Skeletal muscle satellite cell (primary cell): Measurements from ENCODE around the gene TGFB1.

Experiments used
- H3K27me3 ChIP-seq: 2 replicates; pipeline ENCODE4 v1.7.0; 2013; ENCODE audit warnings: low read length; ENCODE audit not compliant: control insufficient read depth, insufficient read depth
- H3K36me3 ChIP-seq: 2 replicates; pipeline ENCODE4 v1.7.0; 2013; ENCODE audit warnings: mild to moderate bottlenecking, control low read depth, low read length; ENCODE audit not compliant: insufficient read depth
- H3K4me1 ChIP-seq: 2 replicates; pipeline ENCODE4 v1.7.0; 2013; ENCODE audit warnings: low read length; ENCODE audit not compliant: control insufficient read depth, insufficient read depth
- H3K4me2 ChIP-seq: 2 replicates; pipeline ENCODE4 v1.7.0; 2013; ENCODE audit warnings: mild to moderate bottlenecking, low read length
- H3K4me3 ChIP-seq: 2 replicates; pipeline ENCODE4 v1.7.0; 2013; ENCODE audit warnings: low read length
- H3K9ac ChIP-seq: 2 replicates; pipeline ENCODE4 v1.7.0; 2013; ENCODE audit warnings: mild to moderate bottlenecking, low read depth, low read length, moderate library complexity
- H3K9me3 ChIP-seq: replicated peaks from 2 replicates; pipeline ENCODE4 v1.7.0; 2013; ENCODE audit warnings: mild to moderate bottlenecking, control low read depth, low read length

Gene TGFB1

GRCh38 chr19:41324921-41325639 is 28.6 kb downstream of the TGFB1 start:
- Histone ChIP-seq H3K27me3 (no peaks in the 10 kb centered on the region), H3K9ac (peak overlapping the region; percentile 86), H3K4me2 (peak overlapping the region; percentile 76), H3K9me3 (no peaks in the 10 kb centered on the region), H3K4me1 (peaks cover 85% of the 10 kb centered on the region), H3K4me3 (peak overlapping the region; percentile 48), H3K36me3 (peaks cover 41% of the 10 kb centered on the region)

- Histone ChIP-seq H3K4me3 (peak overlapping the region; percentile 37), H3K4me2 (peak overlapping the region; percentile 76), H3K9ac (peak overlapping the region; percentile 86), H3K4me1 (peaks cover 89% of the 10 kb centered on the region), H3K27me3 (no peaks in the 10 kb centered on the region), H3K36me3 (peaks cover 48% of the 10 kb centered on the region), H3K9me3 (no peaks in the 10 kb centered on the region)
Observed at GRCh38 chr19:41324231-41324702, 29.5 kb downstream of the TGFB1 start.

- H3K4me2 ChIP-seq: peak overlapping the region; percentile 76
- no peaks in the 10 kb centered on the region for H3K9me3 ChIP-seq
- H3K4me3 ChIP-seq: peak overlapping the region; percentile 37
- H3K4me1 ChIP-seq: peaks cover 87% of the 10 kb centered on the region
- peak overlapping the region; percentile 86 for H3K9ac ChIP-seq
- H3K36me3 ChIP-seq: peaks cover 50% of the 10 kb centered on the region
- no peaks in the 10 kb centered on the region for H3K27me3 ChIP-seq
Observed at GRCh38 chr19:41323430-41324125, 30.1 kb downstream of the TGFB1 start.

GRCh38 chr19:41323023-41323422 is 30.7 kb downstream of the TGFB1 start:
- no peaks in the 10 kb centered on the region for H3K9me3 ChIP-seq
- peak overlapping the region; percentile 86 for H3K9ac ChIP-seq
- peak overlapping the region; percentile 20 for H3K4me3 ChIP-seq
- H3K27me3 ChIP-seq: no peaks in the 10 kb centered on the region
- peaks cover 48% of the 10 kb centered on the region for H3K36me3 ChIP-seq
- H3K4me2 ChIP-seq: peak overlapping the region; percentile 76
- H3K4me1 ChIP-seq: peaks cover 81% of the 10 kb centered on the region

- peaks cover 76% of the 10 kb centered on the region for H3K4me1 ChIP-seq
- H3K27me3 ChIP-seq: no peaks in the 10 kb centered on the region
- no peaks in the 10 kb centered on the region for H3K9me3 ChIP-seq
- no peak overlapping the region for H3K4me3 ChIP-seq
- H3K36me3 ChIP-seq: peaks cover 45% of the 10 kb centered on the region
- peak overlapping the region; percentile 86 for H3K9ac ChIP-seq
- peak overlapping the region; percentile 76 for H3K4me2 ChIP-seq
Observed at GRCh38 chr19:41322451-41322850, 31.3 kb downstream of the TGFB1 start.

GRCh38 chr19:41321600-41322270 is 32.0 kb downstream of the TGFB1 start:
- H3K9ac ChIP-seq: peak overlapping the region; percentile 86
- no peaks in the 10 kb centered on the region for H3K27me3 ChIP-seq
- no peak overlapping the region for H3K4me3 ChIP-seq
- H3K36me3 ChIP-seq: peaks cover 52% of the 10 kb centered on the region
- no peaks in the 10 kb centered on the region for H3K9me3 ChIP-seq
- H3K4me1 ChIP-seq: peaks cover 68% of the 10 kb centered on the region
- peak overlapping the region; percentile 8 for H3K4me2 ChIP-seq

- Histone ChIP-seq H3K4me2 (no peak overlapping the region), H3K4me3 (no peak overlapping the region), H3K36me3 (peaks cover 58% of the 10 kb centered on the region), H3K27me3 (no peaks in the 10 kb centered on the region), H3K9ac (no peak overlapping the region), H3K9me3 (no peaks in the 10 kb centered on the region), H3K4me1 (peaks cover 63% of the 10 kb centered on the region)
Observed at GRCh38 chr19:41321204-41321599, 32.5 kb downstream of the TGFB1 start.

GRCh38 chr19:41320568-41320967 is 33.2 kb downstream of the TGFB1 start:
- no peak overlapping the region for H3K9ac ChIP-seq
- peaks cover 57% of the 10 kb centered on the region for H3K4me1 ChIP-seq
- peaks cover 63% of the 10 kb centered on the region for H3K36me3 ChIP-seq

GRCh38 chr19:41320185-41320518 is 33.6 kb downstream of the TGFB1 start:
- Histone ChIP-seq H3K4me2 (no peak overlapping the region), H3K36me3 (peaks cover 63% of the 10 kb centered on the region)

More at GRCh38 chr19:41320568-41320967, 33.2 kb downstream of the TGFB1 start:
- Histone ChIP-seq H3K9me3 (no peaks in the 10 kb centered on the region), H3K27me3 (no peaks in the 10 kb centered on the region), H3K4me2 (no peak overlapping the region), H3K4me3 (no peak overlapping the region)

GRCh38 chr19:41319500-41320184 is 34.1 kb downstream of the TGFB1 start:
- Histone ChIP-seq H3K9me3 (no peaks in the 10 kb centered on the region), H3K4me2 (no peak overlapping the region), H3K36me3 (peaks cover 63% of the 10 kb centered on the region), H3K9ac (no peak overlapping the region), H3K4me1 (peaks cover 47% of the 10 kb centered on the region), H3K27me3 (no peaks in the 10 kb centered on the region), H3K4me3 (no peak overlapping the region)

More at GRCh38 chr19:41320185-41320518, 33.6 kb downstream of the TGFB1 start:
- Histone ChIP-seq H3K4me3 (no peak overlapping the region), H3K27me3 (no peaks in the 10 kb centered on the region), H3K4me1 (peaks cover 53% of the 10 kb centered on the region), H3K9ac (no peak overlapping the region), H3K9me3 (no peaks in the 10 kb centered on the region)
